ENCODE measurements around the gene LGALS7B.
"Not testable (repeated sequence)": the region's sequence is repeated elsewhere in the genome, so short reads cannot be mapped to it uniquely, and the experiment has no call there.

DNA sequence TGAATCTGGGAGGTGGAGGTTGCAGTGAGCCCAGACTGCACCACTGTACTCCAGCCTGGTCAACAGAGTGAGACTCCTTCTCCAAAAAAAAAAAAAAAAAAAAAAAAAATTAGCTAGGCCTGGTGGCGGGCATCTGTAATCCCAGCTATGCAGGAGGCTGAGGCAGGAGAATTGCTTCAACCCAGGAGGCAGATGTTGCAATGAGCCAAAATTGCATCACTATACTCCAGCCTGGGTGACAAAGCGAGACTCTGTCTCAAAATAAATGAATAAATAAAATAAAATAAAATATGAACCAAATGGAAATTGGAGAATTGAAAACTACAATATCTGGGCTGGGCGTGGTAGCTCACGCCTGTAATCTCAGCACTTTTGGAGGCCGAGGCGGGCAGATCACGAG, 40.2 kb downstream of the LGALS7B start:
- not testable (repeated sequence) for TF ChIP-seq ATF1 (CRISPR knock-in tag; IDR thresholded peaks at IDR 0.05); ATF3 (CRISPR knock-in tag; conservative IDR thresholded peaks at IDR 0.05); ZBTB21 (CRISPR knock-in tag; IDR thresholded peaks at IDR 0.05; ENCODE audit: borderline replicate concordance); CTCF (IDR thresholded peaks at IDR 0.05); KAT7 (CRISPR knock-in tag; IDR thresholded peaks at IDR 0.05; ENCODE audit: borderline replicate concordance); E2F4 (CRISPR knock-in tag; IDR thresholded peaks at IDR 0.05; ENCODE audit: borderline replicate concordance, low read depth); GTF2I (CRISPR knock-in tag; conservative IDR thresholded peaks at IDR 0.05); USF2 (CRISPR knock-in tag; IDR thresholded peaks at IDR 0.05); ZNF263 (CRISPR knock-in tag; IDR thresholded peaks at IDR 0.05; ENCODE audit: low read depth)
